ENCODE measurements around the gene SLC8A1.

SLC8A1 gene

DNA sequence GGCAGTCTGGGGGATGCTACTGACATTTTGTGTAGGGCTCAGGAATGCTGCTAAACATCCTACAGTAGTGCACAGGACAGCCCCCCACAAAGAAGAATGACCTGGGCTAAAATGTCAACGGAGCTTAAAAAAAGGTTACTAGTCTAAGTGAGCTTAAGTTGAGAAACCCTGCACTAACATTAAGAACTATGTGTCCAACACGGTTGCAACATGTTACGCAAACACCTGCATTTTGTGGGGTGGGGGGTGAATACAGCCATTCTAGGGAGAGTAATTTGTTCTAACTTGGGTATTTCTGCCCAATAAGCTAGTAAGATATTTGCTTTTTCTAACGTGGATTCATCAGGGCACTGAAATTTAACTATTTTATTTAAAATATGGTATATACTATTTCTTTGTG is 57.9 kb downstream of the SLC8A1 start:
- TF ChIP-seq CTCF (conservative IDR thresholded peaks at IDR 0.05; ENCODE audit: low read depth) = no peak
- CTCF ChIA-PET = no interaction called here
- H3K27ac ChIP-seq = no peak overlapping the region
- POLR2A ChIA-PET (ENCODE audit: low non-redundant PET) = no interaction called here
- no peak for DNase-seq (ENCODE audit: low spot score)

GRCh38 chr2:40388161-40388560 is 63.7 kb downstream of the SLC8A1 start:
- H3K27ac ChIP-seq = no peak overlapping the region
- no peak for TF ChIP-seq CTCF (conservative IDR thresholded peaks at IDR 0.05; ENCODE audit: low read depth)
- DNase-seq (ENCODE audit: low spot score) = no peak
- ChIA-PET CTCF (interaction anchor here (0.6 to 0.8 kb wide), 2 partner anchors 38 to 730 kb away, joined by 3 to 4 read pairs; no protein-coding TSS in a partner anchor), POLR2A (ENCODE audit: low non-redundant PET) (no interaction called here)

DNA sequence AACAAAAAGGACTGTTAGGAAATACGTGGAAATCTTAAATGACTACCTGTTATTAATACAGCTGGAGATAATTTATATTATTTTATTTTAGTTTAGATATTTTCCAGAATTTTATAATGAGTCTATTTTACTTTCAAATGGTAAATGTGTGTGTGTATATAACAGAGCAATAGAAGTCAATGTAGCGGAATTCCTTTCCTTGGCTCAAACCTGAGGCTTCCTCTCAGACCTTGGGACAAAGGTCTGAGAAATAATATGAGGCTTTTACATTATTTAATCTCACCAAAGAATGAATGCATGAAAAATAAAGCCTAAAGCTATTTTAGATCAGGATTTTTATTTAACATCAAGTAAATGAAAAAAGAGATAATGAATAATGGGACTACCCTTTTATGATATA is 65.7 kb downstream of the SLC8A1 start:
- TF ChIP-seq CTCF (conservative IDR thresholded peaks at IDR 0.05; ENCODE audit: low read depth) = no peak
- no peak overlapping the region for H3K27ac ChIP-seq
- CTCF ChIA-PET = no interaction called here
- POLR2A ChIA-PET (ENCODE audit: low non-redundant PET) = no interaction called here
- DNase-seq (ENCODE audit: low spot score) = no peak

DNA sequence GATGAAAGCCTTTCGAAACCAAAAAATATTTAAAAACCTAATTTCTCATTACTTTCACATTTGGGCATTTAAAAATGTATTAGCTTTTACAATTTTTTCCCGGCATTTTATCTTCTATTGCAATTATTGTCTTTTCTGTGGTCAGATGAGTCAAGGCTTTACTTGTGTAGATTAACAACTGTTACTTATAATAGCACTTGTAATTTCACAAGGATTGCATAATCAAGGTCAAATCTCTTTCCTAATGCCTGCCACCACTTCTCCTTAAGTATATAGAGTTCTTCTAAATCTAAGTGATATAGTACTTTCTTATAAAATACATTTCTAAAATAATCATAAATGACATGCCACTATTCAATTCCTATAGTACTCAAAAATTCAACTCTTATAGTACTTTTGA is 67.2 kb downstream of the SLC8A1 start:
- ChIA-PET POLR2A (ENCODE audit: low non-redundant PET) (no interaction called here), CTCF (no interaction called here)
- TF ChIP-seq CTCF (conservative IDR thresholded peaks at IDR 0.05; ENCODE audit: low read depth) = no peak
- peak; percentile 55 for DNase-seq (ENCODE audit: low spot score)
- no peak overlapping the region for H3K27ac ChIP-seq

- TF ChIP-seq CTCF (conservative IDR thresholded peaks at IDR 0.05; ENCODE audit: low read depth) = no peak
- ChIA-PET CTCF (no interaction called here), POLR2A (ENCODE audit: low non-redundant PET) (no interaction called here)
- no peak for DNase-seq (ENCODE audit: low spot score)
- no peak overlapping the region for H3K27ac ChIP-seq
Measured at GRCh38 chr2:40384233-40384632, 67.7 kb downstream of the SLC8A1 start.

- CTCF ChIA-PET = no interaction called here
- DNase-seq (ENCODE audit: low spot score) = no peak
- no peak overlapping the region for H3K27ac ChIP-seq
- no peak for TF ChIP-seq CTCF (conservative IDR thresholded peaks at IDR 0.05; ENCODE audit: low read depth)
- POLR2A ChIA-PET (ENCODE audit: low non-redundant PET) = no interaction called here
Measured at GRCh38 chr2:40380721-40381120, 71.2 kb downstream of the SLC8A1 start.

DNA sequence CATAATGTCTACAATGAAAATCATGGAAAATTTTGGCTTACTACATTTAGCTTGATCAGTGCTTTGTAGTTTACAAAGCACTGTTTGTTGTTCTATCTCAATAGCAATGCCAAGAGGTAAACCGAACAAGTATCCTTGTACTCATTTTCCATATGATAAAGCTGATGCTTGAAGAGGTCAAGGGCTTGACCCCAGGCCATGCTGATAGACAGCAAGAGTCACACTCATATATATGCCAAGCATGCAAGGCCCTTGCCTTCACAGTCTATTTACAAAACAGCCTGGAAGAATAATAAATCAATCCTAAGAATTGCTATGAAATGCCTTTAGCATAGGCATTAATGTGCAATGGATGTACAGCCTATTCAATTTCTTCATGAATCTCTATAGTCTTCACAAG is 71.8 kb downstream of the SLC8A1 start:
- no peak for TF ChIP-seq CTCF (conservative IDR thresholded peaks at IDR 0.05; ENCODE audit: low read depth)
- CTCF ChIA-PET = interaction anchor here (0.6 kb wide), 1 partner anchor 12 kb away, joined by 5 read pairs; no protein-coding TSS in a partner anchor
- no peak overlapping the region for H3K27ac ChIP-seq
- DNase-seq (ENCODE audit: low spot score) = no peak
- POLR2A ChIA-PET (ENCODE audit: low non-redundant PET) = no interaction called here
